ENCODE results near the gene EXOC6B. TPM values are rescaled to one million over a fixed set of nuclear protein-coding genes. Genes with fewer than 3 reads are reported as not detected.

EXOC6B gene
- total RNA-seq, 1 experiment from 2014 or later, result 40.1 TPM

DNA sequence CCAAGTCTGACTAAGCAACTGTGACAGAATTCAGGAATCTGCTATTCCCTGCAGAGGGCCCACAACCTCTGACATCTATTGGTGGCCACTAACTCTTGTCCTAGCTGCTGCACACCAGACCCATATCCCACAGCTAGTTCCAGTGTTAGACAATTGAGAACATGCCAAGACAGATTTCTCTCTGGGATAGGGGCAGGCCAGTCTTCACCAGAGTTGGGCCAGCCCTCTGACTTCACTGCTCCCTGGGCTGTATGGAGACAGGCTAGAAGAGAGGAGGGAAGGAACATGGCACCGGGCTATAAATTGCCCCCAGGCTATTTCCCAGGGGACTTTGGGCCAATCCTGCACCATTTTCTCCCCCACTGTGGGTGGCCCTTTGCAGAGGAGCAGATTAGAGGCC is 645.5 kb downstream of the EXOC6B start:
- Histone ChIP-seq H3K79me2 (ENCODE audit: insufficient read depth, low read length) (no peaks in the 10 kb centered on the region), H3K18ac (ENCODE audit: insufficient read length, low read depth, low read length) (no peak overlapping the region)

More for the DNA sequence above, 645.5 kb downstream of the EXOC6B start:
- Histone ChIP-seq H3K4ac (ENCODE audit: low read depth, low read length) (no peak overlapping the region), H4K91ac (ENCODE audit: insufficient read length, low read depth, low read length) (no peak overlapping the region), H2BK12ac (ENCODE audit: insufficient read length, low read depth, low read length) (no peak overlapping the region), H2AK5ac (ENCODE audit: insufficient read length, low read length) (no peak overlapping the region), H4K20me1 (ENCODE audit: control insufficient read depth, insufficient read depth, insufficient read length) (no peaks in the 10 kb centered on the region), H3K27ac (ENCODE audit: insufficient read length, low read depth, low read length) (no peak overlapping the region), H3T11ph (ENCODE audit: low read length) (no peak overlapping the region), H3K9me3 (ENCODE audit: control insufficient read depth, low read depth, low read length) (no peaks in the 10 kb centered on the region), H4K5ac (ENCODE audit: insufficient read length, low read depth, low read length) (no peak overlapping the region), H2BK20ac (ENCODE audit: low read depth, low read length, poor library complexity, severe bottlenecking) (no peak overlapping the region), H2AFZ (ENCODE audit: low read length) (no peak overlapping the region), H2BK5ac (ENCODE audit: insufficient read length, low read length) (no peak overlapping the region), H3K4me2 (ENCODE audit: insufficient read depth, insufficient read length, low read length) (no peak overlapping the region), H2BK15ac (ENCODE audit: low read depth, low read length) (no peak overlapping the region), H3K27me3 (ENCODE audit: insufficient read depth, low read length) (no peaks in the 10 kb centered on the region), H4K8ac (replicated peaks; ENCODE audit: insufficient read length, low read depth, low read length) (no peak overlapping the region), H3K14ac (ENCODE audit: insufficient read depth, low read length) (no peak overlapping the region), H3K23me2 (ENCODE audit: insufficient read length, low read depth, low read length, poor library complexity, severe bottlenecking) (no peaks in the 10 kb centered on the region), H3K56ac (ENCODE audit: insufficient read length, low read depth, low read length) (no peak overlapping the region), H3K79me1 (ENCODE audit: insufficient read depth, low read depth, low read length, poor library complexity, severe bottlenecking) (no peaks in the 10 kb centered on the region), H3K23ac (ENCODE audit: insufficient read length, low read depth, low read length) (no peak overlapping the region), H3K4me1 (ENCODE audit: insufficient read depth, low read length) (no peaks in the 10 kb centered on the region), H3K9ac (ENCODE audit: extremely low read depth, insufficient read length, low read length) (no peak overlapping the region), H2BK120ac (ENCODE audit: low read depth, low read length, poor library complexity, severe bottlenecking) (no peak overlapping the region)
- no peak for DNase-seq
- no peak for TF ChIP-seq CTCF (conservative IDR thresholded peaks at IDR 0.05)
- Mint-ChIP-seq H3K27me3 (ENCODE audit: low read depth) (no peaks in the 10 kb centered on the region), H3K36me3 (ENCODE audit: insufficient read depth in 1 of 3, low read depth in 3 of 3) (peaks cover 0 to 25% (median 3%) of the 10 kb centered on the region in 3 experiments; a peak in 5 of 7 replicates), H3K27ac (no peak overlapping the region), H3K9me3 (no peaks in the 10 kb centered on the region; a peak in 1 of 5 replicates), H3K4me1 (peaks cover 4 to 6% of the 10 kb centered on the region in 2 experiments; a peak in 3 of 4 replicates), H3K4me3 (no peak overlapping the region)
- no CpG with 5 or more reads among the region's 1 CpG for WGBS (ENCODE audit: extremely low coverage, insufficient read length, low lambda C conversion rate)
